SK-N-SH (cell line): Measurements from ENCODE around the gene THAP6. TPM values are rescaled to one million over a fixed set of nuclear protein-coding genes. Genes with fewer than 3 reads are reported as not detected.

Experiments
- CTCF ChIA-PET: fragments of 300-600, 350-600 bp; formaldehyde crosslinking; extraction: SDS; loops from one replicate; lab custom pipeline; 2021; lab: Yijun Ruan, JAX
- POLR2A ChIA-PET: fragments of 350-600 bp; sonication (Branson Sonifier 250); formaldehyde crosslinking; extraction: SDS; loops from one replicate; lab custom pipeline; 2020; ENCODE audit warnings: antibody characterized with exemption, inconsistent platforms; lab: Yijun Ruan, JAX
- DNase-seq: peaks from one replicate; pipeline ENCODE4 v3.0.0; 2012
- H2AFZ ChIP-seq: fragments of 200-600 bp; sonication (generic); 2 replicates; pipeline ENCODE4 v1.8.1; 2016; ENCODE audit warnings: antibody characterized with exemption, mild to moderate bottlenecking, low read depth
- H3F3A ChIP-seq: fragments of 200-600 bp; sonication (generic); replicated peaks from 2 replicates; pipeline ENCODE3; 2016; ENCODE audit warnings: antibody characterized with exemption, mild to moderate bottlenecking; ENCODE audit not compliant: insufficient read depth
- H3K27ac ChIP-seq, 2 experiments: fragments of 200-500 bp in 1 of 2; fragments of 200-600 bp in 1 of 2; sonication (Bioruptor generic) in 1 of 2; sonication (generic), shearing (Covaris generic) in 1 of 2; 2 replicates each; pipeline versions ENCODE4 v1.5.1 to v1.6.1; 2014 to 2016; ENCODE audit warnings: low read depth in 2 of 2, inconsistent platforms in 1 of 2, low read length in 1 of 2, mild to moderate bottlenecking in 1 of 2, mixed read lengths in 1 of 2
- H3K27me3 ChIP-seq: fragments of 200-600 bp; sonication (generic), shearing (Covaris generic); 2 replicates; pipeline ENCODE4 v1.6.1; 2016; ENCODE audit warnings: mixed run types; ENCODE audit not compliant: insufficient read depth
- H3K36me3 ChIP-seq, 2 experiments: fragments of 200-500 bp in 1 of 2; fragments of 200-600 bp in 1 of 2; sonication (Bioruptor generic) in 1 of 2; sonication (generic) in 1 of 2; replicated peaks in 1 of 2; 2 replicates each; pipeline versions ENCODE3 to v1.5.1; 2014 to 2016; ENCODE audit warnings: low read length in 1 of 2, mild to moderate bottlenecking in 1 of 2; ENCODE audit not compliant: insufficient read depth in 2 of 2, control insufficient read depth in 1 of 2
- H3K4me1 ChIP-seq, 2 experiments: fragments of 200-500 bp in 1 of 2; fragments of 200-600 bp in 1 of 2; sonication (Bioruptor generic) in 1 of 2; sonication (generic), shearing (Covaris generic) in 1 of 2; 2 replicates each; pipeline versions ENCODE4 v1.5.1 to v1.6.1; 2014 to 2016; ENCODE audit warnings: low read depth in 1 of 2, low read length in 1 of 2, mixed run types in 1 of 2; ENCODE audit not compliant: insufficient read depth in 2 of 2, control insufficient read depth in 1 of 2
- H3K4me2 ChIP-seq: fragments of 200-600 bp; sonication (generic), shearing (Covaris generic); 2 replicates; pipeline ENCODE4 v1.6.1; 2017; ENCODE audit warnings: mixed run types
- H3K4me3 ChIP-seq, 2 experiments: fragments of 200-500 bp in 1 of 2; fragments of 200-600 bp in 1 of 2; sonication (Bioruptor generic) in 1 of 2; sonication (generic), shearing (Covaris generic) in 1 of 2; 2 replicates each; pipeline versions ENCODE4 v1.5.1 to v1.8.1; 2014 to 2016; ENCODE audit warnings: low read depth in 2 of 2, inconsistent platforms in 1 of 2, low read length in 1 of 2, mild to moderate bottlenecking in 1 of 2, mixed read lengths in 1 of 2, moderate library complexity in 1 of 2
- H3K79me2 ChIP-seq: fragments of 200-600 bp; sonication (generic); 2 replicates; pipeline ENCODE4 v1.8.1; 2017; ENCODE audit warnings: mild to moderate bottlenecking; ENCODE audit not compliant: insufficient read depth
- H3K9ac ChIP-seq: fragments of 200-600 bp; sonication (generic); 2 replicates; pipeline ENCODE4 v1.6.1; 2017; ENCODE audit warnings: mixed run types
- H3K9me2 ChIP-seq: fragments of 200-600 bp; sonication (generic); 2 replicates; pipeline ENCODE4 v1.6.1; 2017; ENCODE audit warnings: mixed run types
- H3K9me3 ChIP-seq: fragments of 200-600 bp; sonication (generic); 2 replicates; pipeline ENCODE4 v1.6.1; 2017; ENCODE audit warnings: mixed run types, mild to moderate bottlenecking, moderate library complexity
- H4K20me1 ChIP-seq: fragments of 200-600 bp; sonication (generic); 2 replicates; pipeline ENCODE4 v1.6.1; 2017; ENCODE audit warnings: mild to moderate bottlenecking, mixed run types; ENCODE audit not compliant: insufficient read depth
- CTCF ChIP-seq: fragments of 200-600 bp; sonication (generic); IDR thresholded peaks from 2 replicates; pipeline ENCODE4 v1.6.1; 2017; ENCODE audit warnings: antibody characterized with exemption, mild to moderate bottlenecking, moderate library complexity
- ELF1 ChIP-seq: IDR thresholded peaks from 2 replicates; pipeline ENCODE4 v1.4.0; 2012
- FOSL2 ChIP-seq: IDR thresholded peaks from 2 replicates; pipeline ENCODE4 v1.4.0; 2012; ENCODE audit warnings: low read depth, mild to moderate bottlenecking, moderate library complexity, borderline replicate concordance
- FOXJ3 ChIP-seq: sonication (generic); formaldehyde crosslinking; IDR thresholded peaks from 2 replicates; pipeline ENCODE4 v1.5.1; 2020; ENCODE audit warnings: mild to moderate bottlenecking, missing genetic modification reagents
- GATA2 ChIP-seq: sonication (generic); formaldehyde crosslinking; IDR thresholded peaks from 2 replicates; pipeline ENCODE4 v1.5.0; 2020; ENCODE audit warnings: mild to moderate bottlenecking, missing genetic modification reagents
- JUND ChIP-seq: IDR thresholded peaks from 2 replicates; pipeline ENCODE4 v1.4.0; 2012
- MEF2A ChIP-seq: IDR thresholded peaks from 2 replicates; pipeline ENCODE4 v1.4.0; 2012; ENCODE audit warnings: low read depth, borderline replicate concordance
- NFIC ChIP-seq: IDR thresholded peaks from 2 replicates; pipeline ENCODE4 v1.4.0; 2012; ENCODE audit warnings: borderline replicate concordance
- PBX3 ChIP-seq: IDR thresholded peaks from 2 replicates; pipeline ENCODE4; 2012
- TCF12 ChIP-seq: IDR thresholded peaks from 2 replicates; pipeline ENCODE4 v1.4.0; 2012
- USF1 ChIP-seq: IDR thresholded peaks from 2 replicates; pipeline ENCODE4 v1.4.0; 2012; ENCODE audit warnings: low read depth, borderline replicate concordance
- WGBS: methylation state at CpG from one replicate; pipeline ENCODE4 v1.1.6; 2017; ENCODE audit warnings: low lambda C conversion rate; 5-methylcytosine and 5-hydroxymethylcytosine counted together
- polyA plus RNA-seq, 3 experiments: library from polyadenylated mRNA; depleted of rRNA; stranded (reverse); fragments of >200 nt; gene quantifications; 2 replicates each; pipeline ENCODE4 v1.2.3, GENCODE V29; 2012

The THAP6 gene
- polyA plus RNA-seq, 1 of the 3 experiments (the other 2 are of a cell fraction), result 6.9 TPM

- 56% methylated on average over 9 of the region's 9 CpGs for WGBS
- Histone ChIP-seq H3K9me2 (no peaks in the 10 kb centered on the region), H3K4me2 (peak within 1 kb of the TSS; percentile 44), H3K4me3 (peak within 1 kb of the TSS; percentile 5 to 6; a peak in 1 of 4 replicates), H3F3A (peaks cover 3% of the 10 kb centered on the region), H3K9ac (no peak within 1 kb of the TSS), H3K79me2 (no peaks in the 10 kb centered on the region), H3K27ac (0 out of 4 replicates have a peak within 1 kb of the TSS, but pooled peaks of 1 of the 2 experiments have one; percentile 11), H3K4me1 (no peaks in the 10 kb centered on the region; a peak in 1 of 4 replicates), H4K20me1 (no peaks in the 10 kb centered on the region), H3K27me3 (peaks cover 4% of the 10 kb centered on the region; the same call in 1 of the 2 replicates), H2AFZ (peak within 1 kb of the TSS; percentile 58; the same call in 1 of the 2 replicates), H3K36me3 (no peaks in the 10 kb centered on the region), H3K9me3 (no peaks in the 10 kb centered on the region)
- ChIA-PET POLR2A (no interaction called here), CTCF (interaction anchor here (0.6 to 1.3 kb wide), 4 partner anchors 9 to 985 kb away, joined by 3 to 5 read pairs (median 3); no protein-coding TSS in a partner anchor)
- TF ChIP-seq ELF1 (no peak), FOXJ3 (CRISPR knock-in tag) (no peak), GATA2 (CRISPR knock-in tag) (no peak), MEF2A (no peak), PBX3 (peak; percentile 92), CTCF (peak; percentile 45), FOSL2 (peak; percentile 64; the same call in 1 of the 2 replicates), TCF12 (peak; percentile 47), JUND (peak; percentile 47; the same call in 1 of the 2 replicates), USF1 (no peak), NFIC (peak; percentile 33; the same call in 1 of the 2 replicates)
- no peak for DNase-seq
Measured at GRCh38 chr4:75555294-75556164, 41.3 kb downstream of the THAP6 start, which contains the start of gene ODAPH. TSS of gene ODAPH (plus strand) at chr4:75556066. CDS start at chr4:75556083, 17 bp downstream.

GRCh38 chr4:75557696-75558095, 43.4 kb downstream of the THAP6 start:
- H3K4me2 ChIP-seq, result no peak overlapping the region

More at GRCh38 chr4:75557696-75558095, 43.4 kb downstream of the THAP6 start:
- Histone ChIP-seq H3K4me1 (no peaks in the 10 kb centered on the region; a peak in 1 of 4 replicates), H3K9me2 (no peaks in the 10 kb centered on the region), H4K20me1 (no peaks in the 10 kb centered on the region), H3F3A (peaks cover 3% of the 10 kb centered on the region), H3K27ac (no peak overlapping the region), H3K36me3 (no peaks in the 10 kb centered on the region), H3K9ac (no peak overlapping the region), H3K9me3 (no peaks in the 10 kb centered on the region), H2AFZ (no peak overlapping the region), H3K4me3 (no peak overlapping the region), H3K27me3 (peaks cover 4% of the 10 kb centered on the region; the same call in 1 of the 2 replicates), H3K79me2 (no peaks in the 10 kb centered on the region)
- 75% methylated on average over 8 of the region's 8 CpGs for WGBS
- ChIA-PET POLR2A (interaction anchor here (1.3 kb wide), 1 partner anchor 11 kb away, joined by 3 read pairs; no protein-coding TSS in a partner anchor), CTCF (interaction anchor here (1.0 to 1.7 kb wide), 4 partner anchors 10 to 73 kb away, joined by 3 to 4 read pairs (median 4); no protein-coding TSS in a partner anchor)
- no peak for DNase-seq
- no peak for TF ChIP-seq FOXJ3 (CRISPR knock-in tag)
